ENCODE results near the gene SLC8A1.

DNA sequence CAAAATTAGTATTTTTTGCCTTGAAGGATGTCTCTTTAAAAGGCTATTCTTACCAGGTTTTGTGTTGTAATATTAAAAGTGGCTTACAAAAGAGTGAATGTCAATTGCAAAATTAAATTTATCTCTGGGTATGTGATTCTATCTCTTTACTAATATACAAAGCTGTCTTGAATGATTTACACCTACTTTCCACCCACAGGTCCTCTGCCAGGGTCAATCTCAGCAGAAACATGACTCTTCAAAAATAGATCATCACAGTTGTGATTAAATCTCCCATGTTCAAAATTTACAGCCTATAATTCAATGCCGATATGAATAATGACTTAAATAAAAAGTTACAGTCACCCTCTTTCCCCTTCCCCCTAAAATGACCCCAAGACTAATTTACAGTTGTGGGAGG lies 78.8 kb downstream of the SLC8A1 start:
- TF ChIP-seq CTCF (IDR thresholded peaks at IDR 0.05 in 4 of 5, conservative IDR thresholded peaks at IDR 0.05 in 1 of 5) (no peak), POLR2A (IDR thresholded peaks at IDR 0.05) (no peak)
